A549 (cell line): ENCODE measurements around the gene GOLGA8S. TPM values are rescaled to one million over a fixed set of nuclear protein-coding genes. Genes with fewer than 3 reads are reported as not detected.
"Not testable (repeated sequence)": the region's sequence is repeated elsewhere in the genome, so short reads cannot be mapped to it uniquely, and the experiment has no call there.

Experiments used
- ATAC-seq, 2 experiments: fragments of 200-7000 bp in 1 of 2; fragments of >200 bp in 1 of 2; cut with Nextera tagmentation in 1 of 2; cut with Tn5 transposase in 1 of 2; 3 replicates each; pipeline versions ENCODE4 v1.8.0 to v1.9.1; 2018 to 2020; ENCODE audit warnings: mild to moderate bottlenecking in 1 of 2, moderate library complexity in 1 of 2
- CTCF ChIA-PET: fragments of 300-600 bp; sonication (Branson Sonifier 250); formaldehyde crosslinking; extraction: SDS; loops from one replicate; lab custom pipeline; 2021; ENCODE audit warnings: antibody characterized with exemption, inconsistent platforms; lab: Yijun Ruan, JAX
- POLR2A ChIA-PET: fragments of 350-600 bp; formaldehyde crosslinking; extraction: SDS; loops from one replicate; lab custom pipeline; 2021; ENCODE audit warnings: antibody characterized with exemption, inconsistent platforms; lab: Yijun Ruan, JAX
- DNase-seq, 2 experiments: peaks; one replicate each; pipeline versions ENCODE4 v3.0.0 to v3.0.0-alpha.2; 2011 to 2016; ENCODE audit warnings: low read depth in 1 of 2, low spot score in 1 of 2
- FAIRE-seq: peaks from 2 replicates; lab custom pipeline; 2011; peaks lifted over from hg19 to GRCh38; lab: Jason Lieb, UNC
- H3K27ac ChIP-seq, 2 experiments: fragments of >200 bp; sonication (Bioruptor Twin); formaldehyde crosslinking; 3 replicates each; pipeline ENCODE4 v1.5.1; 2016 to 2017
- H3K4me1 ChIP-seq: fragments of >200 bp; sonication (Bioruptor Twin); formaldehyde crosslinking; 3 replicates; pipeline ENCODE4 v1.6.1; 2016
- H3K4me2 ChIP-seq: fragments of >200 bp; sonication (Bioruptor Twin); formaldehyde crosslinking; 3 replicates; pipeline ENCODE4 v1.6.1; 2016
- H3K4me3 ChIP-seq: fragments of >200 bp; sonication (Bioruptor Twin); formaldehyde crosslinking; 3 replicates; pipeline ENCODE4 v1.5.1; 2016
- H3K9me3 ChIP-seq: fragments of >200 bp; sonication (Bioruptor Twin); formaldehyde crosslinking; 3 replicates; pipeline ENCODE4 v1.6.1; 2016
- BHLHE40 ChIP-seq: IDR thresholded peaks from 2 replicates; pipeline ENCODE4 v1.6.1; 2012; ENCODE audit warnings: low read depth, low read length, inconsistent platforms
- CBX2 ChIP-seq: fragments of 200-600 bp; sonication (generic); IDR thresholded peaks from 2 replicates; pipeline ENCODE4 v1.6.1; 2016; ENCODE audit warnings: low read depth, mild to moderate bottlenecking, borderline replicate concordance
- CHD2 ChIP-seq: fragments of 150-350 bp; IDR thresholded peaks from 2 replicates; pipeline ENCODE4 v1.6.1; 2014; ENCODE audit warnings: low read length; ENCODE audit not compliant: partially characterized antibody
- EP300 ChIP-seq, 2 experiments: fragments of >200 bp; sonication (Bioruptor Twin); formaldehyde crosslinking; IDR thresholded peaks; 2 replicates in 1 of 2; 3 replicates in 1 of 2; pipeline ENCODE4 v1.6.1; 2016 to 2017
- GATA3 ChIP-seq: IDR thresholded peaks from 2 replicates; pipeline ENCODE4 v1.6.1; 2012; ENCODE audit warnings: borderline replicate concordance
- HEYL ChIP-seq: fragments of 250-450 bp; sonication (Bioruptor Pico); IDR thresholded peaks from 2 replicates; pipeline ENCODE4 v1.8.0; 2021; ENCODE audit warnings: mild to moderate bottlenecking, moderate library complexity
- PHF8 ChIP-seq: fragments of 200-600 bp; sonication (generic); IDR thresholded peaks from 2 replicates; pipeline ENCODE4 v1.6.1; 2016; ENCODE audit warnings: low read depth, mild to moderate bottlenecking, antibody characterized with exemption, moderate library complexity, borderline replicate concordance
- RARB ChIP-seq: fragments of 250-450 bp; sonication (Bioruptor Pico); IDR thresholded peaks from 2 replicates; pipeline ENCODE4 v1.8.0; 2021; ENCODE audit warnings: mild to moderate bottlenecking, moderate library complexity
- REST ChIP-seq: fragments of 200-600 bp; sonication (generic); IDR thresholded peaks from 2 replicates; pipeline ENCODE4 v1.6.1; 2016; ENCODE audit warnings: antibody characterized with exemption, mild to moderate bottlenecking, moderate library complexity
- WGBS: methylation state at CpG from one replicate; pipeline ENCODE4 v1.1.6; 2017; ENCODE audit errors: missing lambda C conversion rate; 5-methylcytosine and 5-hydroxymethylcytosine counted together
- polyA plus RNA-seq, 4 experiments: library from polyadenylated mRNA; depleted of rRNA in 3 of 4; stranded (reverse); fragments of >200 nt; fragmentation: RNase III in 1 of 4; extraction: RNeasy Plus Mini Kit Qiagen cat#74134 plus additional on column Dnase treatment in 1 of 4; gene quantifications; 2 replicates in 3 of 4; 3 replicates in 1 of 4; pipeline ENCODE4 v1.2.3, GENCODE V29; 2011 to 2017
- small RNA-seq, 6 experiments: library from RNA; depleted of rRNA; stranded (forward); fragments of <200 nt; gene quantifications; one replicate each; pipeline ENCODE3, GENCODE V24; 2012
- TF ChIP-seq, protein P1 (sequence below): fragments of 250-450 bp; sonication (Bioruptor Pico); IDR thresholded peaks from 2 replicates; pipeline ENCODE4 v1.5.0; 2021; ENCODE audit warnings: mild to moderate bottlenecking, moderate library complexity, borderline replicate concordance

The GOLGA8S gene
- polyA plus RNA-seq, 2 of the 4 experiments (the other 2 are of a cell fraction) = 0.35 to 0.90 TPM

DNA sequence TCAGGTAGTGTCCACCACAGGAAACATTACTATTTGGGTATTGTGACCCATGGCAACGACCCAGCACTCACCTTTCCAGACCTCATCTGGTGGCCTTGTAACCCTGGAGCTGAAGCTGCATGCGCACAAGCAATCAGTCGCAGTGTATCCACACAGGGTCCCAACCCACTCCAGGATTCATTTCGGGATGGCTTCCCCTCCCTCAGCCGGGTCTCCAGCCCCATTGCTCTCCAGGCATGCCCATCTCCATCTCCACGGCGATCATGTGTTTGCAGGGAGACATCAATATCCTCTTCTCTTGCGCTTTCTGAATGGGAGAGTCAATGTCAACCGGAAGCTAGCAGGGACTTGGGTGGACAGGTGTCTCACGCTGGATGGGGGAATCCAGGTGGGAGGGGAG is 57.3 kb downstream of the GOLGA8S start:
- no peak for FAIRE-seq
- ChIA-PET POLR2A (no interaction called here), CTCF (interaction anchor here (1.3 to 1.6 kb wide), 2 partner anchors 9 to 16 kb away, joined by 3 read pairs; no protein-coding TSS in a partner anchor)
- TF ChIP-seq EP300 (IDR thresholded peaks at IDR 0.05) (no peak), BHLHE40 (no peak), CHD2 (no peak), HEYL (CRISPR knock-in tag) (no peak), PHF8 (no peak), REST (no peak), CBX2 (no peak), RARB (no peak), GATA3 (no peak)
- TF ChIP-seq, protein P1, sequence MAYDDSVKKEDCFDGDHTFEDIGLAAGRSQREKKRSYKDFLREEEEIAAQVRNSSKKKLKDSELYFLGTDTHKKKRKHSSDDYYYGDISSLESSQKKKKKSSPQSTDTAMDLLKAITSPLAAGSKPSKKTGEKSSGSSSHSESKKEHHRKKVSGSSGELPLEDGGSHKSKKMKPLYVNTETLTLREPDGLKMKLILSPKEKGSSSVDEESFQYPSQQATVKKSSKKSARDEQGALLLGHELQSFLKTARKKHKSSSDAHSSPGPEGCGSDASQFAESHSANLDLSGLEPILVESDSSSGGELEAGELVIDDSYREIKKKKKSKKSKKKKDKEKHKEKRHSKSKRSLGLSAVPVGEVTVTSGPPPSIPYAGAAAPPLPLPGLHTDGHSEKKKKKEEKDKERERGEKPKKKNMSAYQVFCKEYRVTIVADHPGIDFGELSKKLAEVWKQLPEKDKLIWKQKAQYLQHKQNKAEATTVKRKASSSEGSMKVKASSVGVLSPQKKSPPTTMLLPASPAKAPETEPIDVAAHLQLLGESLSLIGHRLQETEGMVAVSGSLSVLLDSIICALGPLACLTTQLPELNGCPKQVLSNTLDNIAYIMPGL (CRISPR knock-in tag) = no peak
- Histone ChIP-seq H3K4me1 (peaks cover 6% of the 10 kb centered on the region), H3K4me2 (no peak overlapping the region), H3K27ac (no peak overlapping the region), H3K4me3 (no peak overlapping the region), H3K9me3 (no peaks in the 10 kb centered on the region)
- no peak for DNase-seq
- ATAC-seq = no peak
- WGBS = 61% methylated on average over 9 of the region's 10 CpGs

- H3K27ac ChIP-seq, DNase-seq, FAIRE-seq, H3K4me3 ChIP-seq, H3K4me1 ChIP-seq, H3K9me3 ChIP-seq: not testable (repeated sequence)
- H3K4me2 ChIP-seq = peak overlapping the region; percentile 32; the same call in 1 of the 3 replicates
- POLR2A ChIA-PET = interaction anchor here (0.7 kb wide), 1 partner anchor 748 kb away, joined by 3 read pairs; no protein-coding TSS in a partner anchor
- ATAC-seq = peak; percentile 61 to 75; a peak in 4 of 6 replicates
- 54% methylated on average over 5 of the region's 5 CpGs for WGBS
- CTCF ChIA-PET = interaction anchor here (1.1 to 1.6 kb wide), 3 partner anchors 8 to 17 kb away, joined by 3 read pairs; no protein-coding TSS in a partner anchor
Measured at GRCh38 chr15:23412881-23413600, 58.5 kb downstream of the GOLGA8S start.

Small RNA genes within 50 kb of the gene (small RNA-seq; reads per million reads assigned to genes)
- 0 reads per million in 6 experiments for gene RN7SL536P

Other genes with a start within 250 kb of the GOLGA8S start
- gene GOLGA6L1, start 217.9 kb upstream of the GOLGA8S start, polyA plus RNA-seq (2011; rRNA removed) = not detected in 2 replicates
- gene GOLGA6L1, start 217.9 kb upstream of the GOLGA8S start, polyA plus RNA-seq (2017; fragmentation: RNase III; extraction: RNeasy Plus Mini Kit Qiagen cat#74134 plus additional on column Dnase treatment) = not detected in 3 replicates
- not detected in 2 replicates for gene GOLGA6L26, start 20.6 kb upstream of the GOLGA8S start, polyA plus RNA-seq (2011; rRNA removed)
- gene GOLGA6L26, start 20.6 kb upstream of the GOLGA8S start, polyA plus RNA-seq (2017; fragmentation: RNase III; extraction: RNeasy Plus Mini Kit Qiagen cat#74134 plus additional on column Dnase treatment) = not detected in 3 replicates
- gene GOLGA6L2, start 92.5 kb downstream of the GOLGA8S start, polyA plus RNA-seq (2011; rRNA removed) = not detected in 2 replicates
- gene GOLGA6L2, start 92.5 kb downstream of the GOLGA8S start, polyA plus RNA-seq (2017; fragmentation: RNase III; extraction: RNeasy Plus Mini Kit Qiagen cat#74134 plus additional on column Dnase treatment) = 0.03 TPM in 1 of 3 replicates, not detected in the others
- 3.0 and 3.7 TPM in 2 replicates for gene MKRN3, start 210.9 kb downstream of the GOLGA8S start, polyA plus RNA-seq (2011; rRNA removed)
- 3.3 to 4.7 TPM (median 3.6 TPM) in 3 replicates for gene MKRN3, start 210.9 kb downstream of the GOLGA8S start, polyA plus RNA-seq (2017; fragmentation: RNase III; extraction: RNeasy Plus Mini Kit Qiagen cat#74134 plus additional on column Dnase treatment)